Gastroesophageal sphincter (tissue), 3 donors: ENCODE measurements around the gene CPNE7.

ENCODE experiments used
- EP300 ChIP-seq: sonication (generic); formaldehyde crosslinking; IDR thresholded peaks from one replicate; pipeline ENCODE4 v1.6.1; 2017; ENCODE audit warnings: antibody characterized with exemption, mild to moderate bottlenecking
- POLR2A ChIP-seq, 2 donors: fragments of 450-650 bp; IDR thresholded peaks; one replicate each; pipeline ENCODE4 v1.6.1; 2017; ENCODE audit warnings: antibody characterized with exemption in 2 of 2, mild to moderate bottlenecking in 2 of 2, moderate library complexity in 1 of 2
- POLR2AphosphoS5 ChIP-seq: sonication (generic); formaldehyde crosslinking; IDR thresholded peaks from one replicate; pipeline ENCODE4 v1.6.1; 2017; ENCODE audit warnings: antibody characterized with exemption
- TF ChIP-seq, protein P1 (sequence below), 4 experiments: fragments of 200-600 bp in 2 of 4; fragments of 450-650 bp in 2 of 4; sonication (generic) in 1 of 4; IDR thresholded peaks; one replicate each; pipeline ENCODE4 v1.5.1; 2017 to 2019; ENCODE audit warnings: antibody characterized with exemption in 4 of 4, mild to moderate bottlenecking in 2 of 4, moderate library complexity in 2 of 4

DNA sequence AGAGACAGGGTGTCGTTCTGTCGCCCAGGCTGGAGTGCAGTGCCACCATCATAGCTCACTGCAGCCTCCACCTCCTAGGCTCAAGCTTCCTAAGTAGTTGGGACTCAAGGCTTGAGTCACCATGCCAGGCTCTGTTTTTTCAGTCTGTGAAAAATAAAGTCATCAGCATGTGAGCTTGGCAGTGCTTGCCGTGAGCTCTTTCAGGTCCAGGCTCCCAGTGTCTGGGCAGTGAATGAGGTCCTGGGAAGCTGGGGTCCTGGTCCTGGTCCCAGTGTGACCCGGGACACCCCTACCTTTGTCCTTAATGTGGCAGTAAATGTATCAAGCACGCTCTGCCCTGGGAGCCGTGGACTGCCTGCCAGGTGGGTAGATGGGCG lies 38.0 kb upstream of the CPNE7 start:
- no peak for TF ChIP-seq POLR2A (IDR thresholded peaks at IDR 0.05)
- TF ChIP-seq, protein P1, sequence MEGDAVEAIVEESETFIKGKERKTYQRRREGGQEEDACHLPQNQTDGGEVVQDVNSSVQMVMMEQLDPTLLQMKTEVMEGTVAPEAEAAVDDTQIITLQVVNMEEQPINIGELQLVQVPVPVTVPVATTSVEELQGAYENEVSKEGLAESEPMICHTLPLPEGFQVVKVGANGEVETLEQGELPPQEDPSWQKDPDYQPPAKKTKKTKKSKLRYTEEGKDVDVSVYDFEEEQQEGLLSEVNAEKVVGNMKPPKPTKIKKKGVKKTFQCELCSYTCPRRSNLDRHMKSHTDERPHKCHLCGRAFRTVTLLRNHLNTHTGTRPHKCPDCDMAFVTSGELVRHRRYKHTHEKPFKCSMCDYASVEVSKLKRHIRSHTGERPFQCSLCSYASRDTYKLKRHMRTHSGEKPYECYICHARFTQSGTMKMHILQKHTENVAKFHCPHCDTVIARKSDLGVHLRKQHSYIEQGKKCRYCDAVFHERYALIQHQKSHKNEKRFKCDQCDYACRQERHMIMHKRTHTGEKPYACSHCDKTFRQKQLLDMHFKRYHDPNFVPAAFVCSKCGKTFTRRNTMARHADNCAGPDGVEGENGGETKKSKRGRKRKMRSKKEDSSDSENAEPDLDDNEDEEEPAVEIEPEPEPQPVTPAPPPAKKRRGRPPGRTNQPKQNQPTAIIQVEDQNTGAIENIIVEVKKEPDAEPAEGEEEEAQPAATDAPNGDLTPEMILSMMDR (IDR thresholded peaks at IDR 0.05): no peak
- no peak for TF ChIP-seq EP300
- TF ChIP-seq POLR2AphosphoS5: no peak
